ENCODE measurements around the gene AOPEP.

AOPEP gene

DNA sequence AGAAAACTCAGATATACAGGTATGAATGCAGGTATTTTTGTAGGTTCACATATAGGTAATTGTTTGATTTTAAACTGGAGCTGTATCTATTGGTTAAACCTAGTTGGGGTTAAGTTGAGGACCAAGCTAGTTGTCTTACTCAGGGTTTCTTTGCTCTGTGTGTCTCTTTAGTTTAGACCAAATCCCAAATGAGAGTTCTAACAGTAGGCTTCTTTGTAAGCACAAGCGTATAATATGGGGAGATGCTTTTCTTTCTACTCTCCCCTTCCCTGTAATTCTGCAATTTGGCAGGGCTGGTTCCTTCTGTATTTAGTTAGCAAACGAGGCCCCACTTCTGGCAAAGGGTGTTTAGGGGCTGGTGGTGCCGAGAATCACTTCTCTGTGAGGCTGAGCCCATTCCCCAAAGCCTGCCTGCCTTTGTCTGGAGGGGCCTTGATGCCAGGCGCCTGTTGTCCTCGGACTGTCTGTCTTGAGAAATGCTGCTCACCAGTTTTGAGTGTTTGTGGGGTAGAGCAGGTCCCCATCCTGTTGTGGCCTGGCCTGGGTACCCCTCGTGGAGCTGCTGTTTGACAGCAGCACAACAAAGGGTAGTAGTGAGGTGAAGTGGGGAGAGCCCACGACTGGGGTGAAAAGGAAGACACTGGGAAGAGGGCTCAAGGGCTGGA is 331.8 kb downstream of the AOPEP start:
- peak overlapping the region; percentile 80; the same call in 1 of the 2 replicates for H3K27ac ChIP-seq
- no peak for TF ChIP-seq CTCF (conservative IDR thresholded peaks at IDR 0.05)

- H3K27ac ChIP-seq, result no peak overlapping the region
- TF ChIP-seq CTCF (conservative IDR thresholded peaks at IDR 0.05), result no peak
Observed at GRCh38 chr9:95058795-95059386, 332.4 kb downstream of the AOPEP start.

- H3K27ac ChIP-seq, result no peak overlapping the region
- no peak for TF ChIP-seq CTCF (conservative IDR thresholded peaks at IDR 0.05)
Observed at GRCh38 chr9:95060234-95060633, 333.7 kb downstream of the AOPEP start.

- no peak for TF ChIP-seq CTCF (conservative IDR thresholded peaks at IDR 0.05)
- H3K27ac ChIP-seq, result no peak overlapping the region
Observed at GRCh38 chr9:95060916-95061315, 334.4 kb downstream of the AOPEP start.

DNA sequence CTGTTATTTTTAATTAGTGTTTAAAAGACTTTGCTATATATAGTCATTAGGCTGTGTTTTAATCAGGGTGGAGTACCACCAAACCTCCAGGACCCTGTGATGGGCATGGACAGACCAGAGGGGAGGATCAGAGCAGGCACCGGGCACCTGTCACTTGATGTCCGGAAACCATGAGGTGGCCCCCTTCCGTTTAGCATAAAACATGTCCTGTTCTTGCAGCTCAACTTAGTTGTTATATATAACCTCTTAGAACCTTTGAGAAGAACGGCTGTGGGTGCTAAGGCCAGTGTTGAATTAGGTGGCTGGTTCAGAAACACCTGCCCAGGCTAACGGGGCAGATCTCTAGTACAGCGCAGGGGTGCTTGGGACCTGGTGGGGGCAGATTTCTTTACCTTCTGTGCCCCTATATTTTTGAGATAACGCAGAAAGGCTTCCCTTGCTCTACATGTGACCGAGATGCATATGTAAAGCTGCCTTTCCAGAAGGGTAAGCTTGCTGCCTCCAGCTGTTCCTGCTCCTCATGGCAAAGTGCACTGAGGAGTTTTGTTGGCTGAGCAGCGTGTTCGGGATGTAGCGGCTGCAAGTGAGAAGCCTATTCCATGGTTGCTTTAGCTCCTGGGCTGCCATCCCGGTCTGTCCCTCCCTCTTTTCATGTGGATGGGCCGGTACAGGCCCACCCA is 335.6 kb downstream of the AOPEP start:
- TF ChIP-seq CTCF (conservative IDR thresholded peaks at IDR 0.05), result no peak
- H3K27ac ChIP-seq, result no peak overlapping the region

DNA sequence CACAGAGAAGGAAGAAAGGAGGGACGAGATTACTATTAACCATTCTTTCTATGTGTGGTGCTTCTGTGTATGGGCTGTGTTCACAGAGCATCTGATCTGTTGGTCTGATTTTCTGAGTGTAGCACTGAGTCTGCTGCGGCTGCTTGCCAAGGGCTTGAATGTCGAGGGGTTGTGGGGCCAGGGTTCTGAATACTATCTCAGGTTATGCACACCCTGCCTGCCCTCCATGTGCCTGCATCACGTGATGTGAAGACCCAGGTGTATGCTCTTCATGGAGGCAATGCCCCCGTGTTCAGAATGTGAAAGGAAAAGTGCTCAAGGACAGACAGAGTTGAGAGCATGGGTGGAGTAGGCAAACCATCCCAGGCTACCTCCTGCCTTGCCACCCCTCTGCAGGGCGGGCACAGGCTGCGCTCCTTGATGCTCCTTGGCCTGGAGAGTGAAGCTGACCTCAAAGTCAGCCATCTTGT is 336.1 kb downstream of the AOPEP start:
- no peak for TF ChIP-seq CTCF (conservative IDR thresholded peaks at IDR 0.05)
- H3K27ac ChIP-seq, result no peak overlapping the region

- TF ChIP-seq CTCF (conservative IDR thresholded peaks at IDR 0.05), result no peak
- H3K27ac ChIP-seq, result no peak overlapping the region
Observed at GRCh38 chr9:95063300-95063699, 336.8 kb downstream of the AOPEP start.
